ENCODE data around the gene CAMK1D.

DNA sequence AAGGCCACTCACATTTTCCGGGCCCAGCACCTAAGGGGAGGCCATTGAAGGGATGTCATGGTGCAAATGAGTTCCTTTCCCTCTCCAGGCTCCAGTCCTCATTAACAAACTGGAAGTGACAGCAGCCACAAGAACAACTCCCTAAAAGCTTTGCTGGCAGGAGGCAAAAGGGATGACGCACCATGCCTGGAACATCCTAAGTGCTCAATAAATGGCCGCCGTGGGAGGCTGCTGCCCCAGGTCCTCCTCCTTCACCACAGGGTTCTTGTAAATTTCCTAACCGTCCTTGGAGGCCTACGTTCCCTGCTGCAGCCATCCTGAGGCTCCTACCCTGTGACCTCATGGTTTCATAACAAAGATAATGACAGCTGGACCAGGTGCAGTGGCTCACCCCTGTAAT, 41.3 kb upstream of the CAMK1D start:
- no peak for TF ChIP-seq CTCF (IDR thresholded peaks at IDR 0.05; ENCODE audit: poor library complexity)
- TF ChIP-seq EZH2phosphoT487 (IDR thresholded peaks at IDR 0.05; ENCODE audit: low read depth, severe bottlenecking, unreplicated experiment), result no peak
- TF ChIP-seq EZH2 (IDR thresholded peaks at IDR 0.05; ENCODE audit: borderline replicate concordance), result no peak

Data from hepatocyte (in vitro differentiated cells).